Kidney (tissue), 14 donors: ENCODE measurements around the gene P2RY2. TPM values are rescaled to one million over a fixed set of nuclear protein-coding genes. Genes with fewer than 3 reads are reported as not detected.

Experiments used
- DNase-seq, 5 donors: peaks; one replicate each; pipeline ENCODE4 v3.0.0-alpha.2; 2013 to 2020
- FAIRE-seq: peaks from 2 replicates; lab custom pipeline; 2012; peaks lifted over from hg19 to GRCh38; lab: Jason Lieb, UNC
- H3K27ac ChIP-seq, 2 donors: one replicate each; pipeline ENCODE4 v1.7.0; 2013; ENCODE audit warnings: low read depth in 2 of 2, low read length in 2 of 2, inconsistent platforms in 1 of 2
- H3K27me3 ChIP-seq: one replicate; pipeline ENCODE4 v1.7.1; 2013; ENCODE audit warnings: low read length, inconsistent platforms; ENCODE audit not compliant: control insufficient read depth, insufficient read depth
- H3K36me3 ChIP-seq, 3 donors: one replicate each; pipeline versions ENCODE4 v1.7.0 to v1.7.1; 2013; ENCODE audit warnings: low read length in 3 of 3, control low read depth in 1 of 3, inconsistent platforms in 1 of 3; ENCODE audit not compliant: insufficient read depth in 3 of 3, control insufficient read depth in 2 of 3
- H3K4me1 ChIP-seq, 3 donors: one replicate each; pipeline versions ENCODE4 v1.7.0 to v1.7.1; 2013; ENCODE audit warnings: low read length in 3 of 3, inconsistent platforms in 1 of 3, low read depth in 1 of 3; ENCODE audit not compliant: control insufficient read depth in 2 of 3, insufficient read depth in 2 of 3
- H3K4me3 ChIP-seq, 3 donors: one replicate each; pipeline versions ENCODE4 v1.7.0 to v1.8.1; 2013; ENCODE audit warnings: low read length in 3 of 3, control low read depth in 1 of 3, inconsistent platforms in 1 of 3
- H3K9ac ChIP-seq, 3 donors: one replicate each; pipeline versions ENCODE4 v1.7.0 to v1.7.1; 2013; ENCODE audit warnings: low read length in 3 of 3, control low read depth in 1 of 3, inconsistent platforms in 1 of 3
- H3K9me3 ChIP-seq, 3 donors: one replicate each; pipeline versions ENCODE4 v1.7.0 to v1.7.1; 2013; ENCODE audit warnings: low read length in 3 of 3, control low read depth in 1 of 3, inconsistent platforms in 1 of 3; ENCODE audit not compliant: control insufficient read depth in 2 of 3, insufficient read depth in 1 of 3
- CTCF ChIP-seq: IDR thresholded peaks from 3 replicates; pipeline ENCODE4 v1.5.1; 2012; ENCODE audit warnings: mild to moderate bottlenecking, moderate library complexity, borderline replicate concordance; ENCODE audit not compliant: insufficient read depth; ENCODE audit errors: extremely low read depth
- intact Hi-C: fragments of 100-400 bp; cut with DNase I; formaldehyde crosslinking; loops from one replicate; pipeline ENCODE4 v1.11.1; 2022
- polyA plus RNA-seq: library from polyadenylated mRNA; stranded (reverse); fragments of 350-450 nt; fragmentation: Illumina TruSeq; extraction: RNeasy Lipid Tissue Mini Kit (QIAGEN cat#74804); gene quantifications from one replicate; pipeline ENCODE4 v1.2.3, GENCODE V29; 2014; ENCODE audit warnings: low read depth, low replicate concordance; ENCODE audit not compliant: insufficient read depth
- total RNA-seq: library from RNA; stranded (reverse); fragmentation: NEBNext Ultra II Directional; extraction: Animal tissue kit (Norgen Biotek cat#: 25700); gene quantifications from one replicate; pipeline ENCODE4 v1.2.1, GENCODE V29; 2021
- donor health status: control.
- donor health status: control.
- donor health status: control.
- donor health status: control.
- donor health status: control.
- donor health status: DM: yes; HTN: yes; CAD: no.
- donor health status: Normal renal cell carcinoma (clear cell type).

The P2RY2 gene
- total and polyA plus RNA-seq, 2 donors from 2014 or later, result 1.3 to 9.7 TPM

DNA sequence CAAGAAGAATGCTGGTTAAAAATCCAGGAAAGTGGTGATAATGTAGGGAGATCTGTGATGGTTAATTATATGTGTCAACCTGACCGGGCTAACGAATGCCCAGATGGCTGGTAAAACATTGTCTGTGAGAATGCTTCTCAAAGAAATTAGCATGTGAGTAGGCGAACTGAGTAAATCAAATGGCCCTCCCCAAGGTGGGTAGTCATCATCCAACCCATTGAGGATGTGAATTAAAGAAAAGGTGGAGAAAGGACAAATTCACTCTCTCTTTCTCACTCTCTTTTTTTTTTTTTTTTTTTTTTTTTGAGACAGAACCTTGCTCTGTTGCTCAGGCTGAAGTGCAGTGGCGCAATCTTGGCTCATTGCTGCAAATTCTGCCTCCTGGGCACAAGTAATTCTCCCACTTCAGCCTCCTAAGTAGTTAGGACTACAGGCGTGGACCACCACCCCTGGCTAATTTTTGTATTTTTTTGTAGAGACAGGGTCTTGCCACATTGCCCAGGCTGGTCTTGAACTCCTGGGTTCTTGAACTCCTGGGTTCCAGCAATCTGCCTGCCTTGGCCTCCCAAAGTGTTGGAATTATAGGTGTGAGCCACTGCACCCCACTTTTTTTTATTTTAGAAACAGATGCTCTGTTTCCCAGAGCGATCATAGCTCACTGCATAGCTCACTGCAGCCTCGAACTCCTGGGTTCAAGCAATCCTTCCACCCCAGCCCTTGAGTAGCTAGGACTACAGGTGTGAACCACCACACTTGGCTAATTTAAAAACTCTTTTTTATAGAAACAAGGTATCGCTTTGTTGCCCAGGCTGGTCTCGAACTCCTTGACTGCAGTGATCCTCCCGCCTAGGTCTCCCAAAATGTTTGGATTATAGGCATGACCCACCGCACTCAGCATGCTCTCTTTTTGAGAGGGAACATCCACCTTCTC lies 32.0 kb downstream of the P2RY2 start:
- Histone ChIP-seq H3K27ac (no peak overlapping the region), H3K36me3 (no peaks in the 10 kb centered on the region), H3K4me3 (no peak overlapping the region), H3K9me3 (no peaks in the 10 kb centered on the region), H3K27me3 (no peaks in the 10 kb centered on the region), H3K4me1 (peaks cover 0 to 10% (median 0%) of the 10 kb centered on the region in 3 donors), H3K9ac (no peak overlapping the region)
- peak in 1 of 5 donors; percentile 32 for DNase-seq
- no peak for FAIRE-seq
- intact Hi-C loops, result no loop called here
- no peak for TF ChIP-seq CTCF

GRCh38 chr11:73252577-73253191 lies 34.6 kb downstream of the P2RY2 start:
- Histone ChIP-seq H3K27me3 (no peaks in the 10 kb centered on the region), H3K4me1 (peaks cover 0 to 21% (median under 1%) of the 10 kb centered on the region in 3 donors), H3K9ac (no peak overlapping the region), H3K36me3 (no peaks in the 10 kb centered on the region), H3K27ac (no peak overlapping the region), H3K4me3 (no peak overlapping the region), H3K9me3 (no peaks in the 10 kb centered on the region)
- peak in 1 of 5 donors; percentile 24 for DNase-seq
- intact Hi-C loops, result no loop called here
- no peak for TF ChIP-seq CTCF
- FAIRE-seq, result no peak

DNA sequence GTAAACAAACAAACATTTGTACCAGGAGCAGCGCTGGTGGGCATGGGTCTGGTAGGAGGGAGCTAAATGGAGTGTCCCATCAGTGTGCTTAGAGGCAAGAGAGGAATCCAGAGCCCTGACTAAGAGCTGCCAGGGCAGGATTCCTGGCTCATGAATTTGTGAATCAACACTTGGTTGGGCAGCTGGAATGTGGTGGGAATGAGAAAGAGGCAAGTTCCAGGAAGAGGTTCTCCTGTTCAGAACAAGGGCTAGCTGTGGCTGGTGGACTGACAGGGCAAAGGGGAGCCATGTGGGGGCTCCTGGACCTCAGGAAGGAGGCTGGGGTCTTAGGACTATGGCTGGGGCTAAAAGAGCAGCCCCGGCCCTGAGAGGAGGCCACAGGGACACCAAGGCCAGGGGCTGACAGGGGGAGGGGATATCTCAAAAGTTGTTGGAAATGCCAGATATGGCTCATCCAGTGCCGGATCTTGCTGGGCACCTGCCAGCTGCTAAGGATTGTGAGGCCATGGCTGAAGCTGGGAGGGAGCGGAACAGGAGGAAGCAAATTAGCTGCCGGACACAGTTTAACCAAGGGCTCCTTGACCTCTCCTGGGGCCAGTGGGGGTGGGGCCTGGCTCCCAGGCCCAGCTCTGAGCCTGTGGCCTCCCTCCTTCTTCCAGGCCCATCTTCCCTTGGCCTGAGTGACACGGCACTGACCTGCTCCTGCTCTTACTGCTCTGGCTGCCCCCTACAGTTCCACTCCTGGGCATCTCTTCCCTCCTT lies 39.4 kb downstream of the P2RY2 start:
- no peak for FAIRE-seq
- TF ChIP-seq CTCF, result no peak
- no peak overlapping the region for H3K4me3 ChIP-seq
- no peaks in the 10 kb centered on the region for H3K9me3 ChIP-seq
- no peaks in the 10 kb centered on the region for H3K27me3 ChIP-seq
- no peaks in the 10 kb centered on the region for H3K36me3 ChIP-seq
- H3K27ac ChIP-seq, result peak overlapping the region; percentile 78 to 92
- peaks cover 0 to 31% (median 16%) of the 10 kb centered on the region in 3 donors for H3K4me1 ChIP-seq
- intact Hi-C loops, result no loop called here
- H3K9ac ChIP-seq, result peak overlapping the region in 1 of 3 donors; percentile 55
- peak; percentile 82 to 95 (median 94) for DNase-seq
